H1 (cell line): ENCODE results near the gene OR8B12. TPM values are rescaled to one million over a fixed set of nuclear protein-coding genes. Genes with fewer than 3 reads are reported as not detected.

ENCODE experiments used
- CTCF ChIA-PET: fragments of 300-600 bp; sonication (Branson Sonifier 250); formaldehyde crosslinking; loops from one replicate; lab custom pipeline; 2021; ENCODE audit not compliant: partially characterized antibody; lab: Charles Lee
- POLR2A ChIA-PET: fragments of 300-600 bp; sonication (Branson Sonifier 250); formaldehyde crosslinking; loops from one replicate; lab custom pipeline; 2021; ENCODE audit warnings: inconsistent platforms; ENCODE audit not compliant: partially characterized antibody; lab: Charles Lee
- DNase-seq, 2 experiments: peaks; one replicate each; pipeline versions ENCODE4 v3.0.0 to v3.0.0-alpha.2; 2010 to 2022; ENCODE audit warnings: low spot score in 2 of 2, low read depth in 1 of 2, mixed read lengths in 1 of 2
- FAIRE-seq: peaks from 2 replicates; lab custom pipeline; 2011; peaks lifted over from hg19 to GRCh38; lab: Jason Lieb, UNC
- H2AFZ ChIP-seq: 2 replicates; pipeline ENCODE4 v1.8.1; 2012; ENCODE audit warnings: low read length, inconsistent platforms
- H2AK5ac ChIP-seq: 2 replicates; pipeline ENCODE4 v1.6.1; 2013; ENCODE audit warnings: low read depth, low read length
- H2BK120ac ChIP-seq: replicated peaks from 2 replicates; pipeline ENCODE3; 2013; ENCODE audit warnings: low read depth, low read length, inconsistent platforms
- H2BK12ac ChIP-seq: 2 replicates; pipeline ENCODE4 v1.6.1; 2013; ENCODE audit warnings: low read depth, low read length
- H2BK15ac ChIP-seq: 2 replicates; pipeline ENCODE4 v1.6.1; 2013; ENCODE audit warnings: low read length
- H2BK20ac ChIP-seq: 2 replicates; pipeline ENCODE4 v1.6.1; 2013; ENCODE audit warnings: low read length
- H2BK5ac ChIP-seq: 2 replicates; pipeline ENCODE4 v1.6.1; 2013; ENCODE audit warnings: low read depth, low read length
- H3K14ac ChIP-seq: 2 replicates; pipeline ENCODE4 v1.6.1; 2013; ENCODE audit warnings: inconsistent platforms; ENCODE audit not compliant: insufficient read length
- H3K18ac ChIP-seq: 2 replicates; pipeline ENCODE4 v1.6.1; 2013; ENCODE audit warnings: low read length; ENCODE audit errors: extremely low read depth
- H3K23ac ChIP-seq: 2 replicates; pipeline ENCODE4 v1.6.1; 2013; ENCODE audit warnings: inconsistent platforms; ENCODE audit not compliant: insufficient read length
- H3K23me2 ChIP-seq: 2 replicates; pipeline ENCODE4 v1.6.1; 2013; ENCODE audit warnings: low read depth, low read length
- H3K27ac ChIP-seq: 2 replicates; pipeline ENCODE4 v1.6.1; 2011; ENCODE audit warnings: low read depth, low read length, inconsistent platforms
- H3K27me3 ChIP-seq, 4 experiments: replicated peaks in 1 of 4; 1 replicate in 1 of 4; 2 replicates in 3 of 4; pipeline versions ENCODE4 v1.6.1 to v1.8.1; 2011 to 2013; ENCODE audit warnings: low read length in 3 of 4, mild to moderate bottlenecking in 3 of 4, inconsistent platforms in 2 of 4, mixed read lengths in 2 of 4, moderate library complexity in 1 of 4; ENCODE audit not compliant: control insufficient read depth in 3 of 4, insufficient read depth in 3 of 4; ENCODE audit errors: extremely low read depth in 1 of 4
- H3K36me3 ChIP-seq, 4 experiments: 2 replicates each; pipeline versions ENCODE4 v1.6.1 to v1.8.1; 2011 to 2013; ENCODE audit warnings: mild to moderate bottlenecking in 4 of 4, low read length in 3 of 4, moderate library complexity in 2 of 4, control low read depth in 1 of 4, inconsistent platforms in 1 of 4; ENCODE audit not compliant: insufficient read depth in 4 of 4, control insufficient read depth in 2 of 4
- H3K4ac ChIP-seq: replicated peaks from 2 replicates; pipeline ENCODE3; 2013; ENCODE audit warnings: low read length, low read depth, mixed read lengths, inconsistent platforms; ENCODE audit not compliant: insufficient read length
- H3K4me1 ChIP-seq, 4 experiments: replicated peaks in 1 of 4; 1 replicate in 1 of 4; 2 replicates in 3 of 4; pipeline versions ENCODE4 v1.6.1 to v1.8.1; 2011 to 2013; ENCODE audit warnings: low read length in 3 of 4, inconsistent platforms in 2 of 4, mixed read lengths in 1 of 4; ENCODE audit not compliant: insufficient read depth in 4 of 4, control insufficient read depth in 3 of 4
- H3K4me2 ChIP-seq, 2 experiments: 2 replicates each; pipeline versions ENCODE4 v1.6.1 to v1.8.1; 2011 to 2013; ENCODE audit warnings: low read depth in 2 of 2, low read length in 2 of 2, control low read depth in 1 of 2, inconsistent platforms in 1 of 2, mild to moderate bottlenecking in 1 of 2; ENCODE audit not compliant: insufficient read depth in 1 of 2
- H3K4me3 ChIP-seq, 4 experiments: fragments of 200-600, 300-600 bp in 1 of 4; sonication (generic), shearing (Covaris generic), sonication (Bioruptor Twin) in 1 of 4; 2 replicates each; pipeline versions ENCODE4 v1.5.1 to v1.8.1; 2011 to 2016; ENCODE audit warnings: low read length in 4 of 4, low read depth in 3 of 4, control low read depth in 2 of 4, inconsistent platforms in 2 of 4, mild to moderate bottlenecking in 2 of 4, mixed read lengths in 1 of 4, moderate library complexity in 1 of 4; ENCODE audit not compliant: insufficient read depth in 2 of 4; ENCODE audit errors: extremely low read depth in 1 of 4
- H3K56ac ChIP-seq: replicated peaks from 2 replicates; pipeline ENCODE3; 2013; ENCODE audit warnings: low read depth, mild to moderate bottlenecking, mixed read lengths, low read length, inconsistent platforms; ENCODE audit not compliant: insufficient read length
- H3K79me1 ChIP-seq: 2 replicates; pipeline ENCODE4 v1.6.1; 2013; ENCODE audit warnings: low read depth, low read length, control low read depth
- H3K79me2 ChIP-seq, 2 experiments: 2 replicates each; pipeline versions ENCODE4 v1.6.1 to v1.8.1; 2012 to 2013; ENCODE audit warnings: low read length in 2 of 2, mild to moderate bottlenecking in 2 of 2, inconsistent platforms in 1 of 2; ENCODE audit not compliant: insufficient read depth in 2 of 2, control insufficient read depth in 1 of 2
- H3K9ac ChIP-seq, 4 experiments: replicated peaks in 1 of 4; 1 replicate in 1 of 4; 2 replicates in 3 of 4; pipeline versions ENCODE4 v1.6.1 to v1.8.1; 2011 to 2013; ENCODE audit warnings: low read depth in 3 of 4, low read length in 3 of 4, control low read depth in 2 of 4, mild to moderate bottlenecking in 2 of 4, moderate library complexity in 2 of 4, inconsistent platforms in 1 of 4; ENCODE audit errors: extremely low read depth in 1 of 4
- H3K9me3 ChIP-seq, 2 experiments: 2 replicates each; pipeline versions ENCODE4 v1.6.1 to v1.8.1; 2012 to 2013; ENCODE audit warnings: mild to moderate bottlenecking in 2 of 2, moderate library complexity in 2 of 2, control low read depth in 1 of 2, inconsistent platforms in 1 of 2, low read depth in 1 of 2, low read length in 1 of 2, mixed read lengths in 1 of 2; ENCODE audit not compliant: insufficient read depth in 2 of 2
- H4K20me1 ChIP-seq, 2 experiments: replicated peaks in 1 of 2; 2 replicates each; pipeline versions ENCODE3 to v1.8.1; 2011 to 2013; ENCODE audit warnings: inconsistent platforms in 2 of 2, low read length in 2 of 2, mild to moderate bottlenecking in 1 of 2; ENCODE audit not compliant: insufficient read depth in 2 of 2, control insufficient read depth in 1 of 2
- H4K5ac ChIP-seq: 2 replicates; pipeline ENCODE4 v1.6.1; 2013; ENCODE audit warnings: low read length, low read depth, mixed read lengths, inconsistent platforms; ENCODE audit not compliant: insufficient read length
- H4K8ac ChIP-seq: 2 replicates; pipeline ENCODE4 v1.8.0; 2013; ENCODE audit warnings: mild to moderate bottlenecking, moderate library complexity, low read length, inconsistent platforms; ENCODE audit not compliant: insufficient read depth; ENCODE audit errors: extremely low read depth
- H4K91ac ChIP-seq: replicated peaks from 2 replicates; pipeline ENCODE3; 2013; ENCODE audit warnings: low read length, mixed read lengths, inconsistent platforms; ENCODE audit not compliant: insufficient read length
- CTCF ChIP-seq, 3 experiments: IDR thresholded peaks; 1 replicate in 2 of 3; 2 replicates in 1 of 3; pipeline versions ENCODE4 v1.5.1 to v1.6.1; 2011; ENCODE audit warnings: low read length in 3 of 3, mild to moderate bottlenecking in 3 of 3, inconsistent platforms in 2 of 3, low read depth in 1 of 3, moderate library complexity in 1 of 3; ENCODE audit not compliant: insufficient read depth in 1 of 3; ENCODE audit errors: control extremely low read depth in 1 of 3
- GABPA ChIP-seq: IDR thresholded peaks from 2 replicates; pipeline ENCODE4 v1.6.1; 2011; ENCODE audit warnings: mild to moderate bottlenecking, low read length, moderate library complexity, borderline replicate concordance; ENCODE audit not compliant: insufficient read depth
- KDM5A ChIP-seq: fragments of 200-600 bp; IDR thresholded peaks from 2 replicates; pipeline ENCODE4 v1.7.1; 2012; ENCODE audit warnings: mild to moderate bottlenecking, low read length, inconsistent platforms, mixed read lengths
- NANOG ChIP-seq: IDR thresholded peaks from 2 replicates; pipeline ENCODE4 v1.6.1; 2011; ENCODE audit warnings: low read length, low read depth, mild to moderate bottlenecking, inconsistent platforms; ENCODE audit not compliant: insufficient read depth, poor library complexity, severe bottlenecking
- SAP30 ChIP-seq: fragments of 300-600 bp; sonication (generic); IDR thresholded peaks from 2 replicates; pipeline ENCODE4 v1.7.1; 2012; ENCODE audit warnings: low read length, moderate library complexity, mild to moderate bottlenecking, inconsistent platforms; ENCODE audit not compliant: insufficient read depth, insufficient replicate concordance
- SP2 ChIP-seq: IDR thresholded peaks from 2 replicates; pipeline ENCODE4 v1.6.1; 2012; ENCODE audit warnings: mild to moderate bottlenecking, low read length, inconsistent platforms
- SUZ12 ChIP-seq: fragments of 200-600 bp; sonication (generic); IDR thresholded peaks from 2 replicates; pipeline ENCODE4 v1.6.1; 2012; ENCODE audit warnings: mild to moderate bottlenecking, inconsistent platforms, low read length, moderate library complexity, mixed read lengths
- TCF12 ChIP-seq: IDR thresholded peaks from 2 replicates; pipeline ENCODE4 v1.6.1; 2011; ENCODE audit warnings: low read depth, mild to moderate bottlenecking, low read length
- YY1 ChIP-seq: IDR thresholded peaks from 2 replicates; pipeline ENCODE4 v1.6.1; 2011; ENCODE audit warnings: low read depth, mild to moderate bottlenecking, low read length
- WGBS, 2 experiments: shearing (Covaris generic) in 1 of 2; methylation state at CpG; one replicate each; pipeline versions ENCODE4 v1.1.6 to v1.1.7; 2013 to 2015; ENCODE audit warnings: low lambda C conversion rate in 2 of 2, mixed read lengths in 2 of 2, inconsistent platforms in 1 of 2, low coverage in 1 of 2, missing lambda C conversion rate in 1 of 2; ENCODE audit not compliant: insufficient replicate concordance in 2 of 2, insufficient coverage in 1 of 2, insufficient read length in 1 of 2; ENCODE audit errors: extremely low coverage in 1 of 2, missing lambda C conversion rate in 1 of 2; 5-methylcytosine and 5-hydroxymethylcytosine counted together
- polyA plus RNA-seq, 7 experiments: library from polyadenylated mRNA; depleted of rRNA in 3 of 7; stranded (reverse) in 5 of 7; unstranded in 2 of 7; fragments of >200 nt in 5 of 7; fragments of 200-250 nt in 2 of 7; gene quantifications; 1 replicate in 5 of 7; 2 replicates in 1 of 7; 4 replicates in 1 of 7; pipeline versions ENCODE4 v1.2.1 to v1.2.3, GENCODE V29; 2011 to 2013; ENCODE audit warnings: missing spikeins in 2 of 7, mixed read lengths in 2 of 7
- total RNA-seq: library from RNA; stranded (reverse); fragmentation: NEBNext Ultra II Directional; extraction: Animal tissue kit (Norgen Biotek cat#: 25700); gene quantifications from 2 replicates; pipeline ENCODE4 v1.2.1, GENCODE V29; 2021

The OR8B12 gene
- total and polyA plus RNA-seq, 2 of the 8 experiments (the other 6 are each of a cell fraction or from before 2014, with no cell fraction given): not detected

GRCh38 chr11:124520550-124520854, 23.0 kb downstream of the OR8B12 start:
- CTCF ChIA-PET: no interaction called here
- H3K9ac ChIP-seq: no peak overlapping the region

More at GRCh38 chr11:124520550-124520854, 23.0 kb downstream of the OR8B12 start:
- no peaks in the 10 kb centered on the region for H3K79me1 ChIP-seq
- no peak overlapping the region for H4K8ac ChIP-seq
- no peak overlapping the region for H2AFZ ChIP-seq
- H2BK20ac ChIP-seq: no peak overlapping the region
- no peak overlapping the region for H3K4ac ChIP-seq
- H2BK15ac ChIP-seq: no peak overlapping the region
- TF ChIP-seq KDM5A (no peak), SP2 (no peak), CTCF (IDR thresholded peaks at IDR 0.05; ENCODE audit: control extremely low read depth in 1 of 3, insufficient read depth in 1 of 3, low read depth in 1 of 3, low read length in 3 of 3) (no peak), NANOG (no peak), GABPA (no peak), YY1 (no peak), SAP30 (no peak), TCF12 (no peak), SUZ12 (no peak)
- no peaks in the 10 kb centered on the region for H3K36me3 ChIP-seq
- H3K27ac ChIP-seq: no peak overlapping the region
- H2BK12ac ChIP-seq: no peak overlapping the region
- H3K9me3 ChIP-seq: no peaks in the 10 kb centered on the region
- H3K4me1 ChIP-seq: no peaks in the 10 kb centered on the region
- no peak for DNase-seq
- H2AK5ac ChIP-seq: no peak overlapping the region
- H4K20me1 ChIP-seq: no peaks in the 10 kb centered on the region
- H4K5ac ChIP-seq: no peak overlapping the region
- H3K23me2 ChIP-seq: no peaks in the 10 kb centered on the region
- no peaks in the 10 kb centered on the region for H3K79me2 ChIP-seq
- H3K18ac ChIP-seq: no peak overlapping the region
- no peak overlapping the region for H3K23ac ChIP-seq
- no peak overlapping the region for H3K4me3 ChIP-seq
- no peaks in the 10 kb centered on the region; a peak in 1 of 7 replicates for H3K27me3 ChIP-seq
- no peak overlapping the region for H2BK5ac ChIP-seq
- POLR2A ChIA-PET: no interaction called here
- FAIRE-seq: no peak
- no peak overlapping the region for H2BK120ac ChIP-seq
- H4K91ac ChIP-seq: no peak overlapping the region
- H3K4me2 ChIP-seq: no peak overlapping the region
- 77% methylated on average over 1 of the region's 1 CpG; no CpG with 5 or more reads in 1 of the 2 experiments for WGBS, 2 experiments
- H3K56ac ChIP-seq: no peak overlapping the region
- H3K14ac ChIP-seq: no peak overlapping the region
